SK-N-SH (cell line): ENCODE data around the gene NFILZ.

Experiments
- CHD2 ChIP-seq: fragments of 150-350 bp; IDR thresholded peaks from 2 replicates; pipeline ENCODE4 v1.6.1; 2018; ENCODE audit warnings: low read length; ENCODE audit not compliant: partially characterized antibody
- EP300 ChIP-seq, 2 experiments: IDR thresholded peaks; 2 replicates each; pipeline versions ENCODE4 v1.4.0 to v1.6.1; 2012; ENCODE audit warnings: borderline replicate concordance in 1 of 2, low read depth in 1 of 2, low read length in 1 of 2
- MEF2A ChIP-seq: IDR thresholded peaks from 2 replicates; pipeline ENCODE4 v1.4.0; 2012; ENCODE audit warnings: low read depth, borderline replicate concordance
- POLR2AphosphoS5 ChIP-seq: IDR thresholded peaks from 2 replicates; pipeline ENCODE4 v1.6.1; 2012; ENCODE audit warnings: low read depth, low read length
- RXRA ChIP-seq: IDR thresholded peaks from 2 replicates; pipeline ENCODE4 v1.4.0; 2012; ENCODE audit warnings: low read depth, mild to moderate bottlenecking, borderline replicate concordance
- YY1 ChIP-seq: IDR thresholded peaks from 2 replicates; pipeline ENCODE4 v1.4.0; 2012; ENCODE audit warnings: low read depth, mild to moderate bottlenecking
- TF ChIP-seq, protein P1 (sequence below): IDR thresholded peaks from 2 replicates; pipeline ENCODE4 v1.6.1; 2012; ENCODE audit warnings: mild to moderate bottlenecking, low read depth, low read length, moderate library complexity
- TF ChIP-seq, protein P2 (sequence below): fragments of 200-600 bp; sonication (generic); IDR thresholded peaks from 2 replicates; pipeline ENCODE4 v1.6.1; 2017; ENCODE audit warnings: antibody characterized with exemption, mild to moderate bottlenecking, moderate library complexity

DNA sequence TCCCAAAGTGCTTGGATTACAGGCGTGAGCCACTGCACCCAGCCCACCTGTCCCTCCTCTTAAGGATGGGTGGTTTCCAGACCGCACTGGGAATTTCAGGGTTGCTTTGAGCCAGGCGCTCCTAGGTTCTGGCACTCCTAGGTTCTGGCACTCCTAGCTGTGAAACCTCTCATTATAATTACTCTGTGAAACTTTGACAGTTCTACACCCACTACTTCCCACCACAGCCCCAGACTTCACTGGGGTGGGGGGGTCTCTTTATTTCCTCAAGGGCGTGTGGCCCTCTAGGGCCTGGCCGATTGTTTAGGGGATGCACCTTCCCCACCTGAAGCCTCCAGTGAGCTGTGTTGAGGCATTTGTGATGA lies 17.6 kb upstream of the NFILZ start:
- TF ChIP-seq, protein P1, sequence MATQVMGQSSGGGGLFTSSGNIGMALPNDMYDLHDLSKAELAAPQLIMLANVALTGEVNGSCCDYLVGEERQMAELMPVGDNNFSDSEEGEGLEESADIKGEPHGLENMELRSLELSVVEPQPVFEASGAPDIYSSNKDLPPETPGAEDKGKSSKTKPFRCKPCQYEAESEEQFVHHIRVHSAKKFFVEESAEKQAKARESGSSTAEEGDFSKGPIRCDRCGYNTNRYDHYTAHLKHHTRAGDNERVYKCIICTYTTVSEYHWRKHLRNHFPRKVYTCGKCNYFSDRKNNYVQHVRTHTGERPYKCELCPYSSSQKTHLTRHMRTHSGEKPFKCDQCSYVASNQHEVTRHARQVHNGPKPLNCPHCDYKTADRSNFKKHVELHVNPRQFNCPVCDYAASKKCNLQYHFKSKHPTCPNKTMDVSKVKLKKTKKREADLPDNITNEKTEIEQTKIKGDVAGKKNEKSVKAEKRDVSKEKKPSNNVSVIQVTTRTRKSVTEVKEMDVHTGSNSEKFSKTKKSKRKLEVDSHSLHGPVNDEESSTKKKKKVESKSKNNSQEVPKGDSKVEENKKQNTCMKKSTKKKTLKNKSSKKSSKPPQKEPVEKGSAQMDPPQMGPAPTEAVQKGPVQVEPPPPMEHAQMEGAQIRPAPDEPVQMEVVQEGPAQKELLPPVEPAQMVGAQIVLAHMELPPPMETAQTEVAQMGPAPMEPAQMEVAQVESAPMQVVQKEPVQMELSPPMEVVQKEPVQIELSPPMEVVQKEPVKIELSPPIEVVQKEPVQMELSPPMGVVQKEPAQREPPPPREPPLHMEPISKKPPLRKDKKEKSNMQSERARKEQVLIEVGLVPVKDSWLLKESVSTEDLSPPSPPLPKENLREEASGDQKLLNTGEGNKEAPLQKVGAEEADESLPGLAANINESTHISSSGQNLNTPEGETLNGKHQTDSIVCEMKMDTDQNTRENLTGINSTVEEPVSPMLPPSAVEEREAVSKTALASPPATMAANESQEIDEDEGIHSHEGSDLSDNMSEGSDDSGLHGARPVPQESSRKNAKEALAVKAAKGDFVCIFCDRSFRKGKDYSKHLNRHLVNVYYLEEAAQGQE = no peak
- TF ChIP-seq CHD2 (no peak), POLR2AphosphoS5 (no peak), YY1 (no peak), EP300 (IDR thresholded peaks at IDR 0.05; ENCODE audit: borderline replicate concordance in 1 of 2, low read depth in 1 of 2, low read length in 1 of 2) (no peak), RXRA (no peak), MEF2A (no peak)
- TF ChIP-seq, protein P2, sequence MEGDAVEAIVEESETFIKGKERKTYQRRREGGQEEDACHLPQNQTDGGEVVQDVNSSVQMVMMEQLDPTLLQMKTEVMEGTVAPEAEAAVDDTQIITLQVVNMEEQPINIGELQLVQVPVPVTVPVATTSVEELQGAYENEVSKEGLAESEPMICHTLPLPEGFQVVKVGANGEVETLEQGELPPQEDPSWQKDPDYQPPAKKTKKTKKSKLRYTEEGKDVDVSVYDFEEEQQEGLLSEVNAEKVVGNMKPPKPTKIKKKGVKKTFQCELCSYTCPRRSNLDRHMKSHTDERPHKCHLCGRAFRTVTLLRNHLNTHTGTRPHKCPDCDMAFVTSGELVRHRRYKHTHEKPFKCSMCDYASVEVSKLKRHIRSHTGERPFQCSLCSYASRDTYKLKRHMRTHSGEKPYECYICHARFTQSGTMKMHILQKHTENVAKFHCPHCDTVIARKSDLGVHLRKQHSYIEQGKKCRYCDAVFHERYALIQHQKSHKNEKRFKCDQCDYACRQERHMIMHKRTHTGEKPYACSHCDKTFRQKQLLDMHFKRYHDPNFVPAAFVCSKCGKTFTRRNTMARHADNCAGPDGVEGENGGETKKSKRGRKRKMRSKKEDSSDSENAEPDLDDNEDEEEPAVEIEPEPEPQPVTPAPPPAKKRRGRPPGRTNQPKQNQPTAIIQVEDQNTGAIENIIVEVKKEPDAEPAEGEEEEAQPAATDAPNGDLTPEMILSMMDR = no peak
